Endothelial cell of umbilical vein (primary cell): ENCODE results near the gene TTLL9. TPM values are rescaled to one million over a fixed set of nuclear protein-coding genes. Genes with fewer than 3 reads are reported as not detected.

ENCODE experiments used
- BruUV-seq: library from RNA; stranded (reverse); fragments of 400-500 nt; replicated peaks from 2 replicates; lab custom pipeline; 2021; lab: Mats Ljungman, UMichigan
- CTCF ChIA-PET: fragments of 300-600, 350-600 bp; sonication (Branson Sonifier 250); formaldehyde crosslinking; loops from one replicate; lab custom pipeline; 2021; ENCODE audit warnings: antibody characterized with exemption, inconsistent platforms; lab: Charles Lee
- POLR2A ChIA-PET: fragments of 300-600, 350-600 bp; sonication (Branson Sonifier 250); formaldehyde crosslinking; loops from one replicate; lab custom pipeline; 2021; ENCODE audit warnings: antibody characterized with exemption, inconsistent platforms; lab: Charles Lee
- DNase-seq: peaks from one replicate; pipeline ENCODE4 v3.0.0-alpha.2; 2011; ENCODE audit warnings: low read depth, low spot score
- FAIRE-seq: peaks from 2 replicates; lab custom pipeline; 2011; peaks lifted over from hg19 to GRCh38; lab: Jason Lieb, UNC
- H2AFZ ChIP-seq: 2 replicates; pipeline ENCODE4 v1.6.0; 2012; ENCODE audit warnings: low read depth, low read length, control low read depth, inconsistent platforms
- H3K27ac ChIP-seq: 2 replicates; pipeline ENCODE4 v1.5.1; 2011; ENCODE audit warnings: low read depth, mild to moderate bottlenecking, control low read depth, low read length, moderate library complexity; ENCODE audit not compliant: insufficient read depth
- H3K27me3 ChIP-seq, 2 experiments: 2 replicates each; pipeline versions ENCODE4 v1.6.0 to v1.6.1; 2011; ENCODE audit warnings: low read length in 2 of 2, mixed read lengths in 1 of 2; ENCODE audit not compliant: control insufficient read depth in 2 of 2, insufficient read depth in 2 of 2
- H3K36me3 ChIP-seq, 2 experiments: 2 replicates in 1 of 2; 3 replicates in 1 of 2; pipeline ENCODE4 v1.5.1; 2011; ENCODE audit warnings: low read length in 2 of 2, mild to moderate bottlenecking in 1 of 2, moderate library complexity in 1 of 2; ENCODE audit not compliant: control insufficient read depth in 2 of 2, insufficient read depth in 2 of 2; ENCODE audit errors: extremely low read depth in 1 of 2
- H3K4me1 ChIP-seq: 3 replicates; pipeline ENCODE4 v1.5.1; 2011; ENCODE audit warnings: mild to moderate bottlenecking, low read length; ENCODE audit not compliant: control insufficient read depth, insufficient read depth; ENCODE audit errors: extremely low read depth
- H3K4me2 ChIP-seq: 2 replicates; pipeline ENCODE4 v1.6.1; 2011; ENCODE audit warnings: low read length, control low read depth, mixed read lengths; ENCODE audit not compliant: insufficient read depth
- H3K4me3 ChIP-seq, 3 experiments: fragments of 200-600 bp in 1 of 3; sonication (generic), shearing (Covaris generic) in 1 of 3; replicated peaks in 1 of 3; 2 replicates each; pipeline ENCODE4 v1.5.1; 2011 to 2016; ENCODE audit warnings: control low read depth in 3 of 3, low read length in 3 of 3, mild to moderate bottlenecking in 2 of 3, inconsistent platforms in 1 of 3, low read depth in 1 of 3, moderate library complexity in 1 of 3; ENCODE audit not compliant: insufficient read depth in 1 of 3
- H3K79me2 ChIP-seq: 2 replicates; pipeline ENCODE4 v1.6.0; 2012; ENCODE audit warnings: low read length, inconsistent platforms; ENCODE audit not compliant: control insufficient read depth, insufficient read depth
- H3K9ac ChIP-seq: replicated peaks from 2 replicates; pipeline ENCODE3; 2011; ENCODE audit warnings: low read length, control low read depth; ENCODE audit not compliant: insufficient read depth; ENCODE audit errors: extremely low read depth
- H3K9me1 ChIP-seq: replicated peaks from 3 replicates; pipeline ENCODE4 v1.6.0; 2011; ENCODE audit warnings: mild to moderate bottlenecking, low read length; ENCODE audit not compliant: control insufficient read depth, insufficient read depth; ENCODE audit errors: extremely low read depth
- H3K9me3 ChIP-seq: replicated peaks from 2 replicates; pipeline ENCODE4 v1.5.1; 2012; ENCODE audit warnings: low read length, inconsistent platforms; ENCODE audit not compliant: control insufficient read depth, insufficient read depth
- H4K20me1 ChIP-seq: replicated peaks from 2 replicates; pipeline ENCODE3; 2011; ENCODE audit warnings: mild to moderate bottlenecking, low read length; ENCODE audit not compliant: control insufficient read depth, insufficient read depth; ENCODE audit errors: extremely low read depth
- EZH2 ChIP-seq: IDR thresholded peaks from 2 replicates; pipeline ENCODE4 v1.6.1; 2012; ENCODE audit warnings: borderline replicate concordance, low read depth, mild to moderate bottlenecking, moderate library complexity, low read length, inconsistent platforms; ENCODE audit not compliant: severe bottlenecking
- FOS ChIP-seq: IDR thresholded peaks from 2 replicates; pipeline ENCODE4 v1.6.1; 2011; ENCODE audit warnings: mild to moderate bottlenecking, low read length, moderate library complexity, borderline replicate concordance; ENCODE audit not compliant: insufficient read depth
- GATA2 ChIP-seq: IDR thresholded peaks from 2 replicates; pipeline ENCODE4 v1.7.0; 2011; ENCODE audit warnings: low read depth, mild to moderate bottlenecking, moderate library complexity, mixed read lengths, low read length; ENCODE audit not compliant: insufficient read length, insufficient read depth
- JUN ChIP-seq: IDR thresholded peaks from 2 replicates; pipeline ENCODE4 v1.6.1; 2011; ENCODE audit warnings: borderline replicate concordance, low read depth; ENCODE audit not compliant: insufficient read length, insufficient read depth
- MYC ChIP-seq: IDR thresholded peaks from one replicate; pipeline ENCODE4 v1.6.1; 2011; ENCODE audit warnings: mild to moderate bottlenecking, low read depth, low read length
- POLR2A ChIP-seq: IDR thresholded peaks from 2 replicates; pipeline ENCODE4 v1.6.1; 2012; ENCODE audit warnings: low read depth, mild to moderate bottlenecking, control low read depth, low read length
- POLR2AphosphoS5 ChIP-seq: IDR thresholded peaks from 2 replicates; pipeline ENCODE4 v1.6.1; 2012; ENCODE audit warnings: low read depth, mild to moderate bottlenecking, control low read depth, low read length, moderate library complexity; ENCODE audit not compliant: insufficient read depth
- dilution Hi-C: fragments of 300-500 bp; cut with MboI; formaldehyde crosslinking; loops from one replicate; pipeline ENCODE4 v1.15.0; 2019; ENCODE audit warnings: low sequenced_read_pairs; ENCODE audit not compliant: extremely low pct_ligation_motif_present
- intact Hi-C: fragments of 100-400 bp; cut with micrococcal nuclease; formaldehyde crosslinking; loops from one replicate; pipeline ENCODE4 v1.10.0; 2022
- polyA plus RNA-seq, 4 experiments: library from polyadenylated mRNA; depleted of rRNA in 3 of 4; stranded (reverse) in 3 of 4; unstranded in 1 of 4; fragments of >200 nt; gene quantifications; 2 replicates each; pipeline versions ENCODE4 v1.2.1 to v1.2.3, GENCODE V29; 2011 to 2012; ENCODE audit warnings: missing spikeins in 1 of 4
- total RNA-seq: library from RNA; stranded (reverse); gene quantifications from 2 replicates; pipeline ENCODE4 v1.2.3, GENCODE V29; 2021
- TF ChIP-seq, protein P1 (sequence below), 2 donors: IDR thresholded peaks; 1 replicate in 1 of 2; 2 replicates in 1 of 2; pipeline ENCODE4 v1.5.1; 2011; ENCODE audit warnings: low read length in 2 of 2, mild to moderate bottlenecking in 2 of 2, moderate library complexity in 2 of 2, control low read depth in 1 of 2, inconsistent platforms in 1 of 2, low read depth in 1 of 2; ENCODE audit not compliant: insufficient read depth in 1 of 2; ENCODE audit errors: extremely low read depth in 1 of 2
- TF ChIP-seq, protein P2 (sequence below): IDR thresholded peaks from 2 replicates; pipeline ENCODE4 v1.6.1; 2011; ENCODE audit not compliant: insufficient read depth, insufficient read length

TTLL9 gene
- total and polyA plus RNA-seq, 2 donors (not counting 3 experiments of a cell fraction or from before 2014, with no cell fraction given): 0.03 TPM; not detected in 1

DNA sequence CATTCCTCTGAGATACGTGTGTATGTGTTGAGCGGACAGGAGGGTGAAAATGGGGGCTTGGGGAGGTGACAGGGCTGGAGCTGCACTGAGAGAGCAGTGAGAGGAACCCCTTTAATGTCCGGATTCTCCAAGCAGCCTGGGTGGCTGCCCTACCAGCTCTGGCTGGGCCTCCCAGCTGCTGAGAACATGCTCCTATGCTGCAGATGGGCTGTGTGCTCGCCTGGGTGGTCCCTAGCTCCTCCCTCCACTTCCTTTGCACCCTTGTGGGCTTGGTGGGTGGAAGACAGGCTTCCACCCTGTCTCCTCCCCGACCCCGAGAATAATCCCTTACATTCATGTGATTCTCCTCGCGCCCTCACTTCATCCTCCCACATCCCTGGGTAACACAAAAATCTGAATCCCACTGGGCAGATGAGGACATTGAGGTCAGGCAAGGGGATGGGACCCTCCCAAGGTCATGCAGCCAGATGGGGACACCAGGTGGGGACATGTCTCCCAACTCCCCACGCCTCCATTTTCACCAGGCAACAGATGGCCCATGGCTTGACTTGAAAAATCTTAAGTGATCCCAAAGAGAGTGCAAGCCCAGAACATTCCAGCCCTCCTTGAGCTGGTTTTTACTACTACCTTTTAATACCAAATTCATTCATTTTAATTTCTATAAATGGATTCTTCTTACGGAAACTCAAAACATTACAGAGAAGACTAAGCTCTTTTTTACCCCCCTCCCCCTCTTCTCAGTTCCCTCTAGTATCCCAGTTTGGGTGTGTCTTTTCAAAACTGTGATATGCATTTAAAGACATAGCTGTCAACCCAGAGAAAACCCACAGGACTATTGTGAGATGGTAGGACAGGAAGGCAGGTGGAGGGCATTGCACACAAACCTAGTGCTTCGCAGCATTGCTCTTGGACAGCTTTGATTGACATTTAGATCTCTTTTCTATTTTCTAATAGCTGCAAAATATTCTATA lies 86.4 kb downstream of the TTLL9 start:
- Histone ChIP-seq H3K9me3 (no peaks in the 10 kb centered on the region), H3K36me3 (no peaks in the 10 kb centered on the region), H3K9ac (no peak overlapping the region), H3K27ac (no peak overlapping the region), H3K4me1 (no peaks in the 10 kb centered on the region), H3K27me3 (peaks cover 3 to 5% of the 10 kb centered on the region in 2 experiments), H3K79me2 (no peaks in the 10 kb centered on the region), H2AFZ (no peak overlapping the region), H3K4me3 (no peak overlapping the region), H3K9me1 (no peaks in the 10 kb centered on the region), H4K20me1 (no peaks in the 10 kb centered on the region), H3K4me2 (no peak overlapping the region)
- no peak for DNase-seq
- dilution Hi-C loops (no loop called here), intact Hi-C loops (no loop called here)
- ChIA-PET CTCF (interaction anchor here (1.1 to 1.3 kb wide), 3 partner anchors 10 to 134 kb away, joined by 3 to 7 read pairs (median 3); no protein-coding TSS in a partner anchor), POLR2A (no interaction called here)
- BruUV-seq: no TSS peak
- TF ChIP-seq EZH2: no peak
- no peak for TF ChIP-seq FOS
- no peak for TF ChIP-seq MYC
- no peak for TF ChIP-seq POLR2AphosphoS5
- TF ChIP-seq, protein P1, sequence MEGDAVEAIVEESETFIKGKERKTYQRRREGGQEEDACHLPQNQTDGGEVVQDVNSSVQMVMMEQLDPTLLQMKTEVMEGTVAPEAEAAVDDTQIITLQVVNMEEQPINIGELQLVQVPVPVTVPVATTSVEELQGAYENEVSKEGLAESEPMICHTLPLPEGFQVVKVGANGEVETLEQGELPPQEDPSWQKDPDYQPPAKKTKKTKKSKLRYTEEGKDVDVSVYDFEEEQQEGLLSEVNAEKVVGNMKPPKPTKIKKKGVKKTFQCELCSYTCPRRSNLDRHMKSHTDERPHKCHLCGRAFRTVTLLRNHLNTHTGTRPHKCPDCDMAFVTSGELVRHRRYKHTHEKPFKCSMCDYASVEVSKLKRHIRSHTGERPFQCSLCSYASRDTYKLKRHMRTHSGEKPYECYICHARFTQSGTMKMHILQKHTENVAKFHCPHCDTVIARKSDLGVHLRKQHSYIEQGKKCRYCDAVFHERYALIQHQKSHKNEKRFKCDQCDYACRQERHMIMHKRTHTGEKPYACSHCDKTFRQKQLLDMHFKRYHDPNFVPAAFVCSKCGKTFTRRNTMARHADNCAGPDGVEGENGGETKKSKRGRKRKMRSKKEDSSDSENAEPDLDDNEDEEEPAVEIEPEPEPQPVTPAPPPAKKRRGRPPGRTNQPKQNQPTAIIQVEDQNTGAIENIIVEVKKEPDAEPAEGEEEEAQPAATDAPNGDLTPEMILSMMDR (IDR thresholded peaks at IDR 0.05; ENCODE audit: extremely low read depth in 1 of 2, insufficient read depth in 1 of 2, low read depth in 1 of 2, low read length in 2 of 2): no peak
- TF ChIP-seq GATA2: no peak
- TF ChIP-seq, protein P2, sequence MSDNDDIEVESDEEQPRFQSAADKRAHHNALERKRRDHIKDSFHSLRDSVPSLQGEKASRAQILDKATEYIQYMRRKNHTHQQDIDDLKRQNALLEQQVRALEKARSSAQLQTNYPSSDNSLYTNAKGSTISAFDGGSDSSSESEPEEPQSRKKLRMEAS: no peak
- TF ChIP-seq JUN: no peak
- no peak for TF ChIP-seq POLR2A
- no peak for FAIRE-seq
